ENCODE data around the gene CREB3L1.

GRCh38 chr11:46235777-46236688 lies 41.4 kb upstream of the CREB3L1 start:
- TF ChIP-seq ZFP3 (CRISPR knock-in tag; IDR thresholded peaks at IDR 0.05): no peak
- no peak for TF ChIP-seq ESRRG (CRISPR knock-in tag; IDR thresholded peaks at IDR 0.05)
- no peak for TF ChIP-seq BACH2 (CRISPR knock-in tag; IDR thresholded peaks at IDR 0.05; ENCODE audit: borderline replicate concordance)
- no peak for TF ChIP-seq ZC3H10 (CRISPR knock-in tag; IDR thresholded peaks at IDR 0.05)
- TF ChIP-seq ARNTL (CRISPR knock-in tag; IDR thresholded peaks at IDR 0.05; ENCODE audit: borderline replicate concordance, low read depth): no peak
- no peak for TF ChIP-seq PATZ1 (CRISPR knock-in tag; IDR thresholded peaks at IDR 0.05; ENCODE audit: borderline replicate concordance)

All from SK-N-SH treated with all-trans-retinoic acid at 6 μM for 48 hours (cell line).